Umbilical cord (tissue), 1 donor: ENCODE measurements around the gene DDX18. TPM values are rescaled to one million over a fixed set of nuclear protein-coding genes. Genes with fewer than 3 reads are reported as not detected.

Source experiments
- total RNA-seq: library from RNA; depleted of rRNA; stranded (reverse); fragments of >200 nt; gene quantifications from one replicate; pipeline ENCODE4 v1.2.3, GENCODE V29; 2014; ENCODE audit warnings: low replicate concordance; ENCODE audit not compliant: insufficient read depth

Gene DDX18
- total RNA-seq, 1 donor from 2014 or later: 51.3 TPM

Other genes with a start within 250 kb of the DDX18 start
- gene CCDC93, start 199.4 kb downstream of the DDX18 start, total RNA-seq: 24.1 TPM